ENCODE measurements around the gene LDB1.

LDB1 gene

GRCh38 chr10:102131286-102132170, 11.4 kb upstream of the LDB1 start:
- TF ChIP-seq POLR2AphosphoS5 (IDR thresholded peaks at IDR 0.05; ENCODE audit: low read depth, low read length) (no peak), FOXP2 (optimal IDR thresholded peaks at IDR 0.05; ENCODE audit: borderline replicate concordance, extremely low read depth, extremely low read length, insufficient read depth) (no peak), REST (IDR thresholded peaks at IDR 0.05; ENCODE audit: insufficient read depth in 1 of 2, low read depth in 2 of 2, low read length in 2 of 2) (no peak), SIN3A (IDR thresholded peaks at IDR 0.05; ENCODE audit: borderline replicate concordance, insufficient read depth, low read length) (no peak), TAF1 (IDR thresholded peaks at IDR 0.05; ENCODE audit: borderline replicate concordance, insufficient read depth, low read length) (no peak)

GRCh38 chr10:102123223-102123622, 3.1 kb upstream of the LDB1 start:
- TF ChIP-seq REST (IDR thresholded peaks at IDR 0.05; ENCODE audit: insufficient read depth in 1 of 2, low read depth in 2 of 2, low read length in 2 of 2): no peak
- no peak for TF ChIP-seq POLR2AphosphoS5 (IDR thresholded peaks at IDR 0.05; ENCODE audit: low read depth, low read length)
- no peak for TF ChIP-seq SIN3A (IDR thresholded peaks at IDR 0.05; ENCODE audit: borderline replicate concordance, insufficient read depth, low read length)
- no peak for TF ChIP-seq TAF1 (IDR thresholded peaks at IDR 0.05; ENCODE audit: borderline replicate concordance, insufficient read depth, low read length)
- TF ChIP-seq FOXP2 (optimal IDR thresholded peaks at IDR 0.05; ENCODE audit: borderline replicate concordance, extremely low read depth, extremely low read length, insufficient read depth): no peak

GRCh38 chr10:102122450-102122849, 2.3 kb upstream of the LDB1 start:
- TF ChIP-seq SIN3A (IDR thresholded peaks at IDR 0.05; ENCODE audit: borderline replicate concordance, insufficient read depth, low read length) (no peak), FOXP2 (optimal IDR thresholded peaks at IDR 0.05; ENCODE audit: borderline replicate concordance, extremely low read depth, extremely low read length, insufficient read depth) (no peak), REST (IDR thresholded peaks at IDR 0.05; ENCODE audit: insufficient read depth in 1 of 2, low read depth in 2 of 2, low read length in 2 of 2) (no peak), POLR2AphosphoS5 (IDR thresholded peaks at IDR 0.05; ENCODE audit: low read depth, low read length) (no peak), TAF1 (IDR thresholded peaks at IDR 0.05; ENCODE audit: borderline replicate concordance, insufficient read depth, low read length) (no peak)

- TF ChIP-seq TAF1 (IDR thresholded peaks at IDR 0.05; ENCODE audit: borderline replicate concordance, insufficient read depth, low read length) (no peak), FOXP2 (optimal IDR thresholded peaks at IDR 0.05; ENCODE audit: borderline replicate concordance, extremely low read depth, extremely low read length, insufficient read depth) (no peak), REST (IDR thresholded peaks at IDR 0.05; ENCODE audit: insufficient read depth in 1 of 2, low read depth in 2 of 2, low read length in 2 of 2) (no peak), POLR2AphosphoS5 (IDR thresholded peaks at IDR 0.05; ENCODE audit: low read depth, low read length) (no peak), SIN3A (IDR thresholded peaks at IDR 0.05; ENCODE audit: borderline replicate concordance, insufficient read depth, low read length) (no peak)
Measured at GRCh38 chr10:102121739-102122372, 1.7 kb upstream of the LDB1 start.
